Muscle layer of colon (tissue), 2 donors: ENCODE measurements around the gene EPB41L1.

Experiments used
- H3K27ac ChIP-seq: one replicate; pipeline ENCODE4 v1.7.0; 2013; ENCODE audit warnings: low read depth, mild to moderate bottlenecking, low read length, moderate library complexity
- H3K27me3 ChIP-seq, 2 donors: one replicate each; pipeline ENCODE4 v1.7.0; 2013; ENCODE audit warnings: low read length in 2 of 2, mild to moderate bottlenecking in 2 of 2; ENCODE audit not compliant: insufficient read depth in 2 of 2, control insufficient read depth in 1 of 2
- H3K36me3 ChIP-seq: one replicate; pipeline ENCODE4 v1.7.0; 2013; ENCODE audit warnings: mild to moderate bottlenecking, low read length; ENCODE audit not compliant: insufficient read depth
- H3K4me1 ChIP-seq: one replicate; pipeline ENCODE4 v1.7.0; 2013; ENCODE audit warnings: mild to moderate bottlenecking, low read length; ENCODE audit not compliant: insufficient read depth
- H3K4me3 ChIP-seq, 2 donors: one replicate each; pipeline ENCODE4 v1.7.0; 2013; ENCODE audit warnings: low read length in 2 of 2, low read depth in 1 of 2, mild to moderate bottlenecking in 1 of 2, moderate library complexity in 1 of 2
- H3K9ac ChIP-seq: one replicate; pipeline ENCODE4 v1.7.0; 2013; ENCODE audit warnings: low read length
- H3K9me3 ChIP-seq: one replicate; pipeline ENCODE4 v1.7.0; 2013; ENCODE audit warnings: mild to moderate bottlenecking, low read length
- donor health status: abdominal sarcoma.
- donor health status: Adenocarcinoma of cecum.

EPB41L1 gene

GRCh38 chr20:36158160-36158741, 3.7 kb downstream of the EPB41L1 start:
- Histone ChIP-seq H3K27me3 (no peaks in the 10 kb centered on the region), H3K27ac (no peak overlapping the region), H3K36me3 (no peaks in the 10 kb centered on the region), H3K4me3 (no peak overlapping the region), H3K9ac (no peak overlapping the region), H3K4me1 (peaks cover 24% of the 10 kb centered on the region), H3K9me3 (no peaks in the 10 kb centered on the region)

DNA sequence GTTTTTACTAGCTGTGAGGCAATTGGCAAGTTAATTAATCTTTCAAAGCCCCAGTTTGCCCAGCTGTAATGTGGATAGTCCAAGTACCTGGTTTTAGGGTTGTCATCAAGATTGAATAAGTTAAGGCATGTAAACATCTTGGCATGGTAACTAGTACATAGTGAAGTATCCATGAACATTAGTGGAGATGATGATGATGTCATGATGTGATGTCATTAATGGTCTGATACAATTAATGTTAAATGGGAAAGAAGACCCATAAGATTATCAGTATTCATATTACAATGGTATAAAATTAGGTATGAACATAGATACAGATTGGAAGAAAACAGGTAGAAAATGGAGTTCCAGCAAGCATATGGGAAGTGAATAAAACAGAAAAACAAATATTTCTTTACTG, 5.3 kb downstream of the EPB41L1 start:
- H3K27ac ChIP-seq = no peak overlapping the region
- no peaks in the 10 kb centered on the region for H3K9me3 ChIP-seq
- no peak overlapping the region for H3K9ac ChIP-seq
- no peak overlapping the region for H3K4me3 ChIP-seq
- peaks cover 17% of the 10 kb centered on the region for H3K4me1 ChIP-seq
- no peaks in the 10 kb centered on the region for H3K27me3 ChIP-seq
- H3K36me3 ChIP-seq = no peaks in the 10 kb centered on the region

DNA sequence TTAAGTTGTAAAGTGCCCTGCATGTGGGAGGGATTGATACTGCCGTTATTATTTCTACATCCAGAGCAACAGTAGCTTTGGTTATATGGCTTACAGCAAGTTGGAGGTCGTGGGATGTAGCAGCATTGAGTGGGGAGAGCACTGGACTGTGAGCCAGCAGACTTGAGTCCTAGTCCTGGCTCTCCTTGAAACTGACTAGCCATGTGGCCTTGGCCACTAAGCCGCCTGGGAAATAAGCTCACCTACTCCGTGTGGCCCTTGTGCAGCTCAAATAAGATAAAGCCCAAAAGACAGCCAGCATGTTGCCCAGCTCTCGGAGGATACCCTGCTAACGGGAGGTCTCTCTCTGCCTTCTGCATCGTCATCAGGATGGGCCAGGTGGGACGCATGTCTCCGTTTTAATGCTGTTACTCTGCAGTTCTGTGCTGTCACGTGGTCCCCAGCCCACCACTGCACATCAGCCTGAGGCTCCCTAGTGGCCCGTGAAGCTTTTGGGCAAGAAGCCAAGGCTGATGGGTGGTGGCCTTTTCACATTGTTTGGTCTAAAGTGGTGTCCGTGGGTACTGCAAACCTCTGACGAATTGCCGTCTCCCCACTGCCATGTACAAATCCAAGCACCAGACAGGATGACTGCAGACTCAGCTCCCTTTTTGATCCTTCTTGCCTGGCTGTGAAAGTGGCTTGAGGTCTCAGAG, 7.9 kb downstream of the EPB41L1 start:
- Histone ChIP-seq H3K4me1 (no peaks in the 10 kb centered on the region), H3K27me3 (no peaks in the 10 kb centered on the region), H3K9ac (no peak overlapping the region), H3K36me3 (no peaks in the 10 kb centered on the region), H3K9me3 (no peaks in the 10 kb centered on the region), H3K4me3 (no peak overlapping the region), H3K27ac (no peak overlapping the region)

DNA sequence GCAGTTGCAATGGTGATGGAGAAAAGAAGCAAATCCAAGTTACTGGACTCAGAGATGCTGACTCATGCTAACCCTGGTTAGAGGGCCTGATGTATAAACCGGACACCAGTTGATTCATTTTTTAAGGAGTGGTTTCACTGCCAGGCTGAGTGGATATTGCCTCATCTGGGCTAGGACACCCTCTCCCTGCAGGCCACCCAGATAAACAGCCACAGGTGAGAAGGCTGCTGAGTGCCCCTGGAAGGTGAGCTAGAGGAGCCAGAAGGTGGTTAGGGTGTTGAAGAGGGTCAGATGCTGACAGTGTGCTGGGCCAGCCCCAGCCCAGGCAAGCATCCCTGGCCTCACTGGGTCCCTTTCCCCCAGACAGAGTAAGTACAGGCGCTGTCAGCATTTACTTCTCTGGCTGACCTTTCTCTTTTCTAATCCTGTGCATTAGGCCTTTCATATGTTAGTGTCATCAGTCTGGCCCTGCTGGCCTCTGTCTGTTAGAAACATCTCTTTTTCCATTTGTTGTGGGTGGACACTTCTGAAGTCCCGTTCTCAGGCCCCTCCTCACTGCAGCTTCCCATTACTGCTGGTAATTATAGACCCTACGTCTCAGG, 13.5 kb downstream of the EPB41L1 start:
- H3K9ac ChIP-seq = no peak overlapping the region
- no peaks in the 10 kb centered on the region for H3K9me3 ChIP-seq
- no peaks in the 10 kb centered on the region for H3K4me1 ChIP-seq
- no peaks in the 10 kb centered on the region for H3K27me3 ChIP-seq
- no peaks in the 10 kb centered on the region for H3K36me3 ChIP-seq
- H3K27ac ChIP-seq = no peak overlapping the region
- no peak overlapping the region for H3K4me3 ChIP-seq

GRCh38 chr20:36170542-36171215, 16.1 kb downstream of the EPB41L1 start:
- no peak overlapping the region for H3K4me3 ChIP-seq
- H3K9ac ChIP-seq = no peak overlapping the region
- no peaks in the 10 kb centered on the region for H3K9me3 ChIP-seq
- H3K36me3 ChIP-seq = peaks cover 4% of the 10 kb centered on the region
- no peaks in the 10 kb centered on the region for H3K4me1 ChIP-seq
- no peak overlapping the region for H3K27ac ChIP-seq
- no peaks in the 10 kb centered on the region for H3K27me3 ChIP-seq

DNA sequence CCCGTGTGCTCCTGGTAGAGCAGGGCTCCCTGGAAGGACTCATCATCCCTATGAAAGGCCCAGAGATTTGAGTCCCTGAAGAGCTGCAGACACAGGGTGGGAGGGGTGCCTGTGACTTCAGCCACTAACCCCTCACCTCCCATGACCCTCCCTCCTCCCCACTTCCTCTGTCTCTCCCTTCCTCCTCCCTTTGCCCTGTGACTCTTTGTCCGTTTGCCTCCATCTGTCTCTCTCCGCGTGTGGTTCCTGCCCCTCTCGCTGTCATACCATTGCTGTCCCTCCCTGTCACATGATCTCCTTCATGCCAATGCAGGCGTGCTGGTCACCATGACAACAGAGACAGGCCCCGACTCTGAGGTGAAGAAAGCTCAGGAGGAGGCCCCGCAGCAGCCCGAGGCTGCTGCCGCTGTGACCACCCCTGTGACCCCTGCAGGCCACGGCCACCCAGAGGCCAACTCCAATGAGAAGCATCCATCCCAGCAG, 19.0 kb downstream of the EPB41L1 start:
- Histone ChIP-seq H3K9me3 (no peaks in the 10 kb centered on the region), H3K9ac (no peak overlapping the region), H3K27ac (no peak overlapping the region), H3K27me3 (no peaks in the 10 kb centered on the region), H3K4me1 (no peaks in the 10 kb centered on the region), H3K36me3 (peaks cover 26% of the 10 kb centered on the region), H3K4me3 (no peak overlapping the region)

DNA sequence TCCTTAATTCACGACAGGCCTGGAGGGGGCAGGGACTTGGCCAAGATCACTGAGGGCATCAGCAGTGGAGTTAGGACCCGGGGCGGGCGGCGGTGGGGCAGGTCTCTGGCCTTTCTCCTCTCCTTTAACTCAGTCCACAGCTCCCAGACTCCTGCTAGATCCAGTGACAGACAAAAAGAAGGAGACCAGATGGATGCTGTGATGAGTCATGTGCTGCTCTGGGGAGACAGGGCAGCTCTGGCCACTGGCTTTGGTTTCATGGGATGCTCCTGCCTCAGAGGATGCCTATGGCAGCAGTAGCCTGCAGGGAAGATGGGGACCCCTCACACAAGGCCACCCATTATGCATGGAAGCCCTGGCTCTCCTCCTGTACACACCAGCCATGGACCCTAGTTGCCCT, 20.5 kb downstream of the EPB41L1 start:
- no peaks in the 10 kb centered on the region for H3K9me3 ChIP-seq
- H3K27ac ChIP-seq = no peak overlapping the region
- H3K4me1 ChIP-seq = no peaks in the 10 kb centered on the region
- no peaks in the 10 kb centered on the region for H3K27me3 ChIP-seq
- H3K36me3 ChIP-seq = peaks cover 34% of the 10 kb centered on the region
- H3K9ac ChIP-seq = no peak overlapping the region
- H3K4me3 ChIP-seq = no peak overlapping the region

GRCh38 chr20:36175475-36175995, 21.0 kb downstream of the EPB41L1 start:
- peaks cover 34% of the 10 kb centered on the region for H3K36me3 ChIP-seq
- no peak overlapping the region for H3K27ac ChIP-seq
- no peak overlapping the region for H3K4me3 ChIP-seq
- H3K4me1 ChIP-seq = no peaks in the 10 kb centered on the region
- no peaks in the 10 kb centered on the region for H3K27me3 ChIP-seq
- no peak overlapping the region for H3K9ac ChIP-seq
- H3K9me3 ChIP-seq = no peaks in the 10 kb centered on the region

- no peaks in the 10 kb centered on the region for H3K9me3 ChIP-seq
- no peaks in the 10 kb centered on the region for H3K27me3 ChIP-seq
- H3K4me3 ChIP-seq = no peak overlapping the region
- no peak overlapping the region for H3K9ac ChIP-seq
- no peak overlapping the region for H3K27ac ChIP-seq
- H3K4me1 ChIP-seq = no peaks in the 10 kb centered on the region
- H3K36me3 ChIP-seq = peaks cover 52% of the 10 kb centered on the region
These were observed 23.2 kb downstream of the EPB41L1 start for GRCh38 chr20:36177716-36178115.

DNA sequence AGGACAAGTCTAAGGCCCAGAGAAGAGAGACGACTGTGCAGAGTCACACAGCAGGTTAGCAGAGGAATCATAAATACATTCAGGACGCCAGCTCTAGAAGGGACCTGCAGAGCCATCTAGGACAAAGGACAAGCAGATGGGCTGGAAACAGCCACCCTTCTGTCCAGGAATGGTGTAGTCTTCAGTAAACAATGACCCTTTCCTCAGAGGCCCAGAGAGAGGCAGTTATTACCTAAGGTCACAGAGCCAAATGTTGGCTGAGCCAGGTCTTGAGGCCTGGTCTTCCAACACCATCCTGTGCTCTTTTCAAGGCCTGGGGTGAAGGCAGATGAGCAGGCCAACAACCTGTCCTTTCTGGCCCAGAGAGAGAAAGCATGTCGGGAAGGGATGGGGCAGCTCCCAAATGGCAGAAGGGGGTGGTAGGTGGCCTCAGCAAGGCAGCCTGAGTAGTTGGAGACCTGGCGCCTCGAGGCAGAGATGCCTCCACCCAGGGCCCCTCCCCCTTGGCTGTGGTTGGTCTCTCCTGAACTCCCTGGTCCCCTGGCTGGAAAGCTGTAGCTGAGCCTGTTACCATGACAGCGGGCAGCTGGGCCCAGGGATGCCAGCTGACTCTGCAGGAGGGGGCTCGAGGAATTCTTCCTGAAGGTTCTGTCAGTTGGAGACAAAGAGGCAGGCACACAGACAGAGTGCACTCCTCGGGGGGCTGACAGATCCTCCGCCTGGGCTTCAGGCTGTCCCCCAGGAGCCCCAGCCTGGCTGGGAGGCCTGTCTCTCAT, 24.8 kb downstream of the EPB41L1 start:
- Histone ChIP-seq H3K9ac (no peak overlapping the region), H3K27me3 (no peaks in the 10 kb centered on the region), H3K4me1 (no peaks in the 10 kb centered on the region), H3K9me3 (no peaks in the 10 kb centered on the region), H3K27ac (no peak overlapping the region), H3K4me3 (no peak overlapping the region), H3K36me3 (peaks cover 57% of the 10 kb centered on the region)

DNA sequence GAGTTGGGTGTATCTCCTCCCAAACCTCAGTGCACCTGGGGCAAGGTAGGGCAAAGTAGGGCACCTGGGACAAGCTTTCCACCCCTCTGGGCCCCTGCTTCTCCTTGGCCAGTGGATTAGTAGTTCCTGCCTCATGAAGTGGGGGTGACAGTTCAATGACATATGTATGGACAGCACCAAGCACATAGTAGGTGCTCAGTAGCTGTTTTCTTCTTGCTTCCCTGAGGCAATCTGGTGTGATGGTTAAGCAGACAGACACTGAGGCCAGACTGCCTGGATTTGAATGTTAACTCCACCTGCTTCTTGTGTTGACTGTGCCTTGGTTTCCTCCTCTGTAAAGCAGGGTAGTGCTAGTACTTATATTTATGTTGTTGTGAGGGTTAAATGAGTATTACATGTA, 25.8 kb downstream of the EPB41L1 start:
- Histone ChIP-seq H3K4me1 (no peaks in the 10 kb centered on the region), H3K27me3 (no peaks in the 10 kb centered on the region), H3K27ac (no peak overlapping the region), H3K36me3 (peaks cover 57% of the 10 kb centered on the region), H3K9me3 (no peaks in the 10 kb centered on the region), H3K4me3 (no peak overlapping the region), H3K9ac (no peak overlapping the region)
